Suprapubic skin (tissue), 4 donors: ENCODE results near the gene DVL3. TPM values are rescaled to one million over a fixed set of nuclear protein-coding genes. Genes with fewer than 3 reads are reported as not detected.
"Not testable (repeated sequence)": the region's sequence is repeated elsewhere in the genome, so short reads cannot be mapped to it uniquely, and the experiment has no call there.

ENCODE experiments used
- DNase-seq, 2 donors: peaks; one replicate each; pipeline ENCODE4 v3.0.0-alpha.2; 2019; ENCODE audit warnings: low spot score in 2 of 2
- H3K27ac ChIP-seq: fragments of 200-600 bp; sonication (generic); one replicate; pipeline ENCODE4 v1.5.1; 2019
- H3K27me3 ChIP-seq: fragments of 200-600 bp; sonication (generic); one replicate; pipeline ENCODE4 v1.5.1; 2019
- H3K36me3 ChIP-seq: fragments of 200-600 bp; sonication (generic); one replicate; pipeline ENCODE4 v1.5.1; 2019
- H3K4me1 ChIP-seq: fragments of 200-600 bp; sonication (generic); one replicate; pipeline ENCODE4 v1.5.1; 2019
- H3K4me3 ChIP-seq: fragments of 200-600 bp; sonication (generic); one replicate; pipeline ENCODE4 v1.5.1; 2019; ENCODE audit warnings: mild to moderate bottlenecking
- H3K9me3 ChIP-seq: fragments of 200-600 bp; sonication (generic); one replicate; pipeline ENCODE4 v1.5.1; 2019
- CTCF ChIP-seq, 2 donors: fragments of 200-600 bp in 1 of 2; fragments of 450-650 bp in 1 of 2; sonication (generic) in 1 of 2; IDR thresholded peaks; one replicate each; pipeline ENCODE4 v1.5.1; 2016 to 2019; ENCODE audit warnings: antibody characterized with exemption in 2 of 2, mild to moderate bottlenecking in 1 of 2, moderate library complexity in 1 of 2
- EP300 ChIP-seq: sonication (generic); formaldehyde crosslinking; IDR thresholded peaks from one replicate; pipeline ENCODE4 v1.6.1; 2017; ENCODE audit warnings: antibody characterized with exemption
- POLR2A ChIP-seq, 2 donors: fragments of 450-650 bp; IDR thresholded peaks; one replicate each; pipeline ENCODE4 v1.6.1; 2017; ENCODE audit warnings: antibody characterized with exemption in 2 of 2, mild to moderate bottlenecking in 2 of 2, moderate library complexity in 2 of 2
- POLR2AphosphoS5 ChIP-seq, 3 donors: sonication (generic); formaldehyde crosslinking; IDR thresholded peaks; one replicate each; pipeline ENCODE4 v1.6.1; 2017; ENCODE audit warnings: antibody characterized with exemption in 3 of 3
- WGBS: methylation state at CpG from one replicate; pipeline ENCODE4 v1.1.5; 2018; 5-methylcytosine and 5-hydroxymethylcytosine counted together
- total RNA-seq, 4 donors: library from RNA; depleted of rRNA; stranded (reverse); fragments of >200 nt; gene quantifications; one replicate each; pipeline ENCODE4 v1.1.0, GENCODE V29; 2016

DVL3 gene
- total RNA-seq, 4 donors from 2014 or later = 53.6 to 72.7 (median 56.1) TPM

- Histone ChIP-seq H3K9me3 (no peaks in the 10 kb centered on the region), H3K27me3 (no peaks in the 10 kb centered on the region), H3K27ac (no peak overlapping the region), H3K4me1 (peaks cover 18% of the 10 kb centered on the region), H3K36me3 (peaks cover 69% of the 10 kb centered on the region), H3K4me3 (no peak overlapping the region)
- TF ChIP-seq EP300 = no peak
- no peak for TF ChIP-seq POLR2A (IDR thresholded peaks at IDR 0.05)
- TF ChIP-seq CTCF (IDR thresholded peaks at IDR 0.05) = no peak
- no peak for TF ChIP-seq POLR2AphosphoS5 (IDR thresholded peaks at IDR 0.05)
- DNase-seq = no peak
- 85% methylated on average over 5 of the region's 5 CpGs for WGBS
Measured at GRCh38 chr3:184144505-184144904, 10.7 kb upstream of the DVL3 start.

GRCh38 chr3:184145111-184145524 lies 10.1 kb upstream of the DVL3 start:
- no peaks in the 10 kb centered on the region for H3K27me3 ChIP-seq

GRCh38 chr3:184145751-184146270 lies 9.4 kb upstream of the DVL3 start:
- peaks cover 56% of the 10 kb centered on the region for H3K36me3 ChIP-seq
- TF ChIP-seq EP300 = no peak
- no peak for TF ChIP-seq CTCF (IDR thresholded peaks at IDR 0.05)
- no peak for TF ChIP-seq POLR2A (IDR thresholded peaks at IDR 0.05)
- TF ChIP-seq POLR2AphosphoS5 (IDR thresholded peaks at IDR 0.05) = no peak
- H3K27ac ChIP-seq = no peak overlapping the region
- no peaks in the 10 kb centered on the region for H3K9me3 ChIP-seq
- H3K4me3 ChIP-seq = no peak overlapping the region
- H3K27me3 ChIP-seq = no peaks in the 10 kb centered on the region
- 96% methylated on average over 8 of the region's 8 CpGs for WGBS
- no peak for DNase-seq
- peaks cover 18% of the 10 kb centered on the region for H3K4me1 ChIP-seq

More at GRCh38 chr3:184145111-184145524, 10.1 kb upstream of the DVL3 start:
- Histone ChIP-seq H3K4me1 (peaks cover 18% of the 10 kb centered on the region), H3K4me3 (no peak overlapping the region), H3K27ac (no peak overlapping the region), H3K36me3 (peaks cover 63% of the 10 kb centered on the region), H3K9me3 (no peaks in the 10 kb centered on the region)
- 31% methylated on average over 4 of the region's 4 CpGs for WGBS
- DNase-seq = no peak
- TF ChIP-seq CTCF (IDR thresholded peaks at IDR 0.05) (peak in 1 of 2 donors; percentile 46), POLR2AphosphoS5 (IDR thresholded peaks at IDR 0.05) (no peak), POLR2A (IDR thresholded peaks at IDR 0.05) (no peak), EP300 (no peak)

GRCh38 chr3:184148076-184148475 lies 7.1 kb upstream of the DVL3 start:
- TF ChIP-seq POLR2AphosphoS5 (IDR thresholded peaks at IDR 0.05) (no peak), POLR2A (IDR thresholded peaks at IDR 0.05) (no peak), EP300 (no peak), CTCF (IDR thresholded peaks at IDR 0.05) (no peak)
- 87% methylated on average over 3 of the region's 3 CpGs for WGBS
- Histone ChIP-seq H3K27ac (no peak overlapping the region), H3K4me3 (no peak overlapping the region), H3K9me3 (no peaks in the 10 kb centered on the region), H3K36me3 (peaks cover 33% of the 10 kb centered on the region), H3K4me1 (peaks cover 18% of the 10 kb centered on the region), H3K27me3 (no peaks in the 10 kb centered on the region)
- peak in 1 of 2 donors; percentile 5 for DNase-seq

GRCh38 chr3:184149123-184149522 lies 6.1 kb upstream of the DVL3 start:
- H3K4me3 ChIP-seq = no peak overlapping the region
- no peak for TF ChIP-seq CTCF (IDR thresholded peaks at IDR 0.05)
- TF ChIP-seq POLR2A (IDR thresholded peaks at IDR 0.05) = no peak
- TF ChIP-seq POLR2AphosphoS5 (IDR thresholded peaks at IDR 0.05) = no peak
- TF ChIP-seq EP300 = no peak
- H3K27me3 ChIP-seq = no peaks in the 10 kb centered on the region
- no peak for DNase-seq
- 91% methylated on average over 6 of the region's 6 CpGs for WGBS
- peaks cover 26% of the 10 kb centered on the region for H3K4me1 ChIP-seq
- peaks cover 23% of the 10 kb centered on the region for H3K36me3 ChIP-seq
- no peak overlapping the region for H3K27ac ChIP-seq
- no peaks in the 10 kb centered on the region for H3K9me3 ChIP-seq

- H3K9me3 ChIP-seq = not testable (repeated sequence)
- H3K36me3 ChIP-seq = peaks cover 16% of the 10 kb centered on the region
- 81% methylated on average over 6 of the region's 6 CpGs for WGBS
Measured at GRCh38 chr3:184149770-184150169, 5.4 kb upstream of the DVL3 start.

More at GRCh38 chr3:184149770-184150169, 5.4 kb upstream of the DVL3 start:
- H3K27ac ChIP-seq, H3K27me3 ChIP-seq, H3K4me3 ChIP-seq, DNase-seq: not testable (repeated sequence)
- H3K4me1 ChIP-seq = peaks cover 26% of the 10 kb centered on the region
